K562 (cell line): ENCODE measurements around the gene PRCC. TPM values are rescaled to one million over a fixed set of nuclear protein-coding genes. Genes with fewer than 3 reads are reported as not detected.

Experiments used
- CBX3 ChIP-seq, 2 experiments: IDR thresholded peaks; 1 replicate in 1 of 2; 2 replicates in 1 of 2; pipeline ENCODE4 v1.6.1; 2012; ENCODE audit warnings: inconsistent platforms in 2 of 2, low read length in 2 of 2, borderline replicate concordance in 1 of 2, control low read depth in 1 of 2
- CC2D1A ChIP-seq: fragments of 450-650 bp; IDR thresholded peaks from 2 replicates; pipeline ENCODE4 v1.6.1; 2017; ENCODE audit warnings: mild to moderate bottlenecking
- CTBP1 ChIP-seq: fragments of 450-650 bp; IDR thresholded peaks from 2 replicates; pipeline ENCODE4 v1.6.1; 2016; ENCODE audit warnings: borderline replicate concordance
- ELF1 ChIP-seq: fragments of 200-800 bp; sonication (Bioruptor generic); IDR thresholded peaks from 2 replicates; pipeline ENCODE4 v1.6.1; 2016; ENCODE audit warnings: missing genetic modification characterization, missing compliant biosample characterization
- ELF2 ChIP-seq: fragments of 250-450 bp; sonication (Bioruptor Pico); IDR thresholded peaks from 2 replicates; pipeline ENCODE4 v1.5.0; 2021; ENCODE audit warnings: mild to moderate bottlenecking
- FOXK2 ChIP-seq, 2 experiments: fragments of 450-650 bp; IDR thresholded peaks in 1 of 2; conservative IDR thresholded peaks in 1 of 2; 2 replicates each; pipeline ENCODE4 v1.6.1; 2016; ENCODE audit warnings: low read depth in 2 of 2, mild to moderate bottlenecking in 1 of 2
- L3MBTL2 ChIP-seq: fragments of 450-650 bp; IDR thresholded peaks from 2 replicates; pipeline ENCODE4 v1.6.1; 2016; ENCODE audit warnings: mild to moderate bottlenecking, moderate library complexity
- NCOA6 ChIP-seq: fragments of 450-650 bp; IDR thresholded peaks from 2 replicates; pipeline ENCODE4 v1.6.1; 2017; ENCODE audit warnings: mild to moderate bottlenecking
- PHF20 ChIP-seq: fragments of 450-650 bp; IDR thresholded peaks from 2 replicates; pipeline ENCODE4 v1.6.1; 2018; ENCODE audit not compliant: partially characterized antibody
- ZNF76 ChIP-seq: fragments of 250-450 bp; sonication (Bioruptor Pico); IDR thresholded peaks from 2 replicates; pipeline ENCODE4 v1.4.0; 2020; ENCODE audit warnings: mild to moderate bottlenecking, moderate library complexity, borderline replicate concordance
- polyA plus RNA-seq, 8 experiments: library from polyadenylated mRNA; depleted of rRNA in 4 of 8; stranded (reverse) in 5 of 8; unstranded in 3 of 8; fragments of >200 nt; fragmentation: Nextera tagmentation in 2 of 8; fragmentation: Illumina TruSeq in 1 of 8; extraction: Ambion mirVana in 2 of 8; extraction: Trizol in 1 of 8; gene quantifications; 2 replicates each; pipeline versions ENCODE4 v1.2.1 to v1.2.3, GENCODE V29; 2011 to 2014; ENCODE audit warnings: inconsistent platforms in 1 of 8, missing spikeins in 1 of 8
- total RNA-seq, 7 experiments: library from RNA; depleted of rRNA in 6 of 7; stranded (reverse); fragments of >200 nt in 6 of 7; fragmentation: Illumina TruSeq in 2 of 7; extraction: Trizol in 2 of 7; gene quantifications; 2 replicates each; pipeline versions ENCODE4 v1.2.1 to v1.2.3, GENCODE V29; 2011 to 2021; ENCODE audit warnings: low replicate concordance in 1 of 7
- TF ChIP-seq, protein P1 (sequence below): fragments of 450-650 bp; IDR thresholded peaks from 2 replicates; pipeline ENCODE4 v1.6.1; 2016; ENCODE audit warnings: mild to moderate bottlenecking, moderate library complexity
- TF ChIP-seq, protein P2 (sequence below), 2 experiments: IDR thresholded peaks; 2 replicates each; pipeline ENCODE4 v1.6.1; 2011; ENCODE audit warnings: borderline replicate concordance in 1 of 2, control low read depth in 1 of 2, low read depth in 1 of 2, low read length in 1 of 2, mild to moderate bottlenecking in 1 of 2, mixed read lengths in 1 of 2, moderate library complexity in 1 of 2; ENCODE audit not compliant: insufficient read depth in 1 of 2, insufficient read length in 1 of 2, poor library complexity in 1 of 2, severe bottlenecking in 1 of 2; ENCODE audit errors: extremely low read depth in 1 of 2
- TF ChIP-seq, protein P3 (sequence below): fragments of 450-650 bp; IDR thresholded peaks from 2 replicates; pipeline ENCODE4 v1.6.1; 2016; ENCODE audit warnings: borderline replicate concordance

Gene PRCC
- total and polyA plus RNA-seq, 9 of the 15 experiments (the other 6 are each of a cell fraction or from before 2014, with no cell fraction given) = 23.9 to 201 (median 41.1) TPM

DNA sequence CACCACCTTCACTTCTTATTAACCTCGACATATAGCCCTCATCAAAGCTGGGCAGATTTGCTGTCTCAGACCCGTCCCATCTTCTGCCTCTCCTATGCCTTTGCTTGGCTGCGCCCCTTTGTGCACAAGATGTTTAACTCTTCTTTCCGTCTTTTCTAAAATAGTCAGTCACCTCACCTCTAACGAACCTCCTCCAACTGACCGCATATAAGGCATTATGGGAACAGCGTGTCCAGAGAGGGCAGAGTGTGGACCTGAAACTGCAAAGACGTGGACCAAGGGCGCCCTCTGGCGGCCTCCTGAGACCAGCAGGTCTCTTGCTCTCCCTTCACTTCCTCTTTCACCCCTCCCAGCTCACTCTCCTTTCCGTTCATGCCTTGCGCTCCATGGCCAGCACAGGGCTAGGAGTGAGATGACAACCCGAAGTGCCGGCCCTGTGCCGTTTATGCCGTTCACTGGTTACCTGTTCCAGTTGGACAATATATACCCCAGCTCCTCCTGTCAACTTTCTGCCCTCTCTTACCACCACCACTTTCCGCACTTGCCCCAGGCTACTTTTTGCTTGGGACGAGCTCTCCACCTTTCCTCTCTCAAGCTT is 41.6 kb upstream of the PRCC start (continued):
- TF ChIP-seq, protein P1, sequence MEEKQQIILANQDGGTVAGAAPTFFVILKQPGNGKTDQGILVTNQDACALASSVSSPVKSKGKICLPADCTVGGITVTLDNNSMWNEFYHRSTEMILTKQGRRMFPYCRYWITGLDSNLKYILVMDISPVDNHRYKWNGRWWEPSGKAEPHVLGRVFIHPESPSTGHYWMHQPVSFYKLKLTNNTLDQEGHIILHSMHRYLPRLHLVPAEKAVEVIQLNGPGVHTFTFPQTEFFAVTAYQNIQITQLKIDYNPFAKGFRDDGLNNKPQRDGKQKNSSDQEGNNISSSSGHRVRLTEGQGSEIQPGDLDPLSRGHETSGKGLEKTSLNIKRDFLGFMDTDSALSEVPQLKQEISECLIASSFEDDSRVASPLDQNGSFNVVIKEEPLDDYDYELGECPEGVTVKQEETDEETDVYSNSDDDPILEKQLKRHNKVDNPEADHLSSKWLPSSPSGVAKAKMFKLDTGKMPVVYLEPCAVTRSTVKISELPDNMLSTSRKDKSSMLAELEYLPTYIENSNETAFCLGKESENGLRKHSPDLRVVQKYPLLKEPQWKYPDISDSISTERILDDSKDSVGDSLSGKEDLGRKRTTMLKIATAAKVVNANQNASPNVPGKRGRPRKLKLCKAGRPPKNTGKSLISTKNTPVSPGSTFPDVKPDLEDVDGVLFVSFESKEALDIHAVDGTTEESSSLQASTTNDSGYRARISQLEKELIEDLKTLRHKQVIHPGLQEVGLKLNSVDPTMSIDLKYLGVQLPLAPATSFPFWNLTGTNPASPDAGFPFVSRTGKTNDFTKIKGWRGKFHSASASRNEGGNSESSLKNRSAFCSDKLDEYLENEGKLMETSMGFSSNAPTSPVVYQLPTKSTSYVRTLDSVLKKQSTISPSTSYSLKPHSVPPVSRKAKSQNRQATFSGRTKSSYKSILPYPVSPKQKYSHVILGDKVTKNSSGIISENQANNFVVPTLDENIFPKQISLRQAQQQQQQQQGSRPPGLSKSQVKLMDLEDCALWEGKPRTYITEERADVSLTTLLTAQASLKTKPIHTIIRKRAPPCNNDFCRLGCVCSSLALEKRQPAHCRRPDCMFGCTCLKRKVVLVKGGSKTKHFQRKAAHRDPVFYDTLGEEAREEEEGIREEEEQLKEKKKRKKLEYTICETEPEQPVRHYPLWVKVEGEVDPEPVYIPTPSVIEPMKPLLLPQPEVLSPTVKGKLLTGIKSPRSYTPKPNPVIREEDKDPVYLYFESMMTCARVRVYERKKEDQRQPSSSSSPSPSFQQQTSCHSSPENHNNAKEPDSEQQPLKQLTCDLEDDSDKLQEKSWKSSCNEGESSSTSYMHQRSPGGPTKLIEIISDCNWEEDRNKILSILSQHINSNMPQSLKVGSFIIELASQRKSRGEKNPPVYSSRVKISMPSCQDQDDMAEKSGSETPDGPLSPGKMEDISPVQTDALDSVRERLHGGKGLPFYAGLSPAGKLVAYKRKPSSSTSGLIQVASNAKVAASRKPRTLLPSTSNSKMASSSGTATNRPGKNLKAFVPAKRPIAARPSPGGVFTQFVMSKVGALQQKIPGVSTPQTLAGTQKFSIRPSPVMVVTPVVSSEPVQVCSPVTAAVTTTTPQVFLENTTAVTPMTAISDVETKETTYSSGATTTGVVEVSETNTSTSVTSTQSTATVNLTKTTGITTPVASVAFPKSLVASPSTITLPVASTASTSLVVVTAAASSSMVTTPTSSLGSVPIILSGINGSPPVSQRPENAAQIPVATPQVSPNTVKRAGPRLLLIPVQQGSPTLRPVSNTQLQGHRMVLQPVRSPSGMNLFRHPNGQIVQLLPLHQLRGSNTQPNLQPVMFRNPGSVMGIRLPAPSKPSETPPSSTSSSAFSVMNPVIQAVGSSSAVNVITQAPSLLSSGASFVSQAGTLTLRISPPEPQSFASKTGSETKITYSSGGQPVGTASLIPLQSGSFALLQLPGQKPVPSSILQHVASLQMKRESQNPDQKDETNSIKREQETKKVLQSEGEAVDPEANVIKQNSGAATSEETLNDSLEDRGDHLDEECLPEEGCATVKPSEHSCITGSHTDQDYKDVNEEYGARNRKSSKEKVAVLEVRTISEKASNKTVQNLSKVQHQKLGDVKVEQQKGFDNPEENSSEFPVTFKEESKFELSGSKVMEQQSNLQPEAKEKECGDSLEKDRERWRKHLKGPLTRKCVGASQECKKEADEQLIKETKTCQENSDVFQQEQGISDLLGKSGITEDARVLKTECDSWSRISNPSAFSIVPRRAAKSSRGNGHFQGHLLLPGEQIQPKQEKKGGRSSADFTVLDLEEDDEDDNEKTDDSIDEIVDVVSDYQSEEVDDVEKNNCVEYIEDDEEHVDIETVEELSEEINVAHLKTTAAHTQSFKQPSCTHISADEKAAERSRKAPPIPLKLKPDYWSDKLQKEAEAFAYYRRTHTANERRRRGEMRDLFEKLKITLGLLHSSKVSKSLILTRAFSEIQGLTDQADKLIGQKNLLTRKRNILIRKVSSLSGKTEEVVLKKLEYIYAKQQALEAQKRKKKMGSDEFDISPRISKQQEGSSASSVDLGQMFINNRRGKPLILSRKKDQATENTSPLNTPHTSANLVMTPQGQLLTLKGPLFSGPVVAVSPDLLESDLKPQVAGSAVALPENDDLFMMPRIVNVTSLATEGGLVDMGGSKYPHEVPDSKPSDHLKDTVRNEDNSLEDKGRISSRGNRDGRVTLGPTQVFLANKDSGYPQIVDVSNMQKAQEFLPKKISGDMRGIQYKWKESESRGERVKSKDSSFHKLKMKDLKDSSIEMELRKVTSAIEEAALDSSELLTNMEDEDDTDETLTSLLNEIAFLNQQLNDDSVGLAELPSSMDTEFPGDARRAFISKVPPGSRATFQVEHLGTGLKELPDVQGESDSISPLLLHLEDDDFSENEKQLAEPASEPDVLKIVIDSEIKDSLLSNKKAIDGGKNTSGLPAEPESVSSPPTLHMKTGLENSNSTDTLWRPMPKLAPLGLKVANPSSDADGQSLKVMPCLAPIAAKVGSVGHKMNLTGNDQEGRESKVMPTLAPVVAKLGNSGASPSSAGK = peak; percentile 59; the same call in 1 of the 2 replicates
- TF ChIP-seq CC2D1A (peak; percentile 79), ELF2 (peak; percentile 64), CTBP1 (peak; percentile 80), ZNF76 (CRISPR knock-in tag) (0 out of 2 replicates have a peak, but pooled peaks have one; percentile 31), PHF20 (peak; percentile 36), FOXK2 (conservative IDR thresholded peaks at IDR 0.05 in 1 of 2, IDR thresholded peaks at IDR 0.05 in 1 of 2; ENCODE audit: low read depth in 2 of 2) (peak; percentile 21 to 52; a peak in 2 of 4 replicates), NCOA6 (no peak), L3MBTL2 (peak; percentile 85), CBX3 (IDR thresholded peaks at IDR 0.05; ENCODE audit: borderline replicate concordance in 1 of 2, low read length in 2 of 2) (peak in 1 of 2 experiments; percentile 90; a peak in 2 of 3 replicates), ELF1 (peak; percentile 77)
- TF ChIP-seq, protein P2, sequence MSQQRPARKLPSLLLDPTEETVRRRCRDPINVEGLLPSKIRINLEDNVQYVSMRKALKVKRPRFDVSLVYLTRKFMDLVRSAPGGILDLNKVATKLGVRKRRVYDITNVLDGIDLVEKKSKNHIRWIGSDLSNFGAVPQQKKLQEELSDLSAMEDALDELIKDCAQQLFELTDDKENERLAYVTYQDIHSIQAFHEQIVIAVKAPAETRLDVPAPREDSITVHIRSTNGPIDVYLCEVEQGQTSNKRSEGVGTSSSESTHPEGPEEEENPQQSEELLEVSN (IDR thresholded peaks at IDR 0.05; ENCODE audit: borderline replicate concordance in 1 of 2, extremely low read depth in 1 of 2, insufficient read depth in 1 of 2, insufficient read length in 1 of 2, low read depth in 1 of 2, low read length in 1 of 2, poor library complexity in 1 of 2, severe bottlenecking in 1 of 2) = peak; percentile 16 to 64
- TF ChIP-seq, protein P3, sequence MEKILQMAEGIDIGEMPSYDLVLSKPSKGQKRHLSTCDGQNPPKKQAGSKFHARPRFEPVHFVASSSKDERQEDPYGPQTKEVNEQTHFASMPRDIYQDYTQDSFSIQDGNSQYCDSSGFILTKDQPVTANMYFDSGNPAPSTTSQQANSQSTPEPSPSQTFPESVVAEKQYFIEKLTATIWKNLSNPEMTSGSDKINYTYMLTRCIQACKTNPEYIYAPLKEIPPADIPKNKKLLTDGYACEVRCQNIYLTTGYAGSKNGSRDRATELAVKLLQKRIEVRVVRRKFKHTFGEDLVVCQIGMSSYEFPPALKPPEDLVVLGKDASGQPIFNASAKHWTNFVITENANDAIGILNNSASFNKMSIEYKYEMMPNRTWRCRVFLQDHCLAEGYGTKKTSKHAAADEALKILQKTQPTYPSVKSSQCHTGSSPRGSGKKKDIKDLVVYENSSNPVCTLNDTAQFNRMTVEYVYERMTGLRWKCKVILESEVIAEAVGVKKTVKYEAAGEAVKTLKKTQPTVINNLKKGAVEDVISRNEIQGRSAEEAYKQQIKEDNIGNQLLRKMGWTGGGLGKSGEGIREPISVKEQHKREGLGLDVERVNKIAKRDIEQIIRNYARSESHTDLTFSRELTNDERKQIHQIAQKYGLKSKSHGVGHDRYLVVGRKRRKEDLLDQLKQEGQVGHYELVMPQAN = peak; percentile 88
